Activated CD8-positive, alpha-beta memory T cell treated with anti-CD3 and anti-CD28 coated beads for 1 hour (primary cell): Measurements from ENCODE around the gene FUCA1.
"Not testable (repeated sequence)": the region's sequence is repeated elsewhere in the genome, so short reads cannot be mapped to it uniquely, and the experiment has no call there.

ENCODE experiments used
- DNase-seq, 2 donors: peaks; one replicate each; pipeline ENCODE4 v3.0.0-alpha.2; 2020; ENCODE audit warnings: low read depth in 1 of 2; ENCODE audit errors: extremely low read depth in 1 of 2

FUCA1 gene

DNA sequence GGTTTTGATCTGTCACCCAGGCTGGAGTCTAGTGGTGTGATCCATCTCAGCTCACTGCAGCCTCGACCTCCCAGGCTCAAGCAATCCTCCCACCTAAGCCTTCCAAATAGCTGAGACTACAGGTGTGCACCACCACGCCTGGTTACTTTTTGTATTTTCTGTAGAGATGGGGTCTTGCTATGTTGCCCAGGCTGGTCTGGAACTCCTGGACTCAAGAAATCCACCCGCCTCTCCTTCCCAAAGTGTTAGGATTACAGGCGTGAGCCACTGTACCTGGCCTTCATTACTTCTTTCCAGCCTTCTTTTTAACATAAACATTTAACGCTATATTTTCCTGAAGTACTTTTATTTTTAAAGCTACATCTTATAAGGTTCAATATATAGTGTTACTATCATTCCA, 24.4 kb downstream of the FUCA1 start:
- no peak for DNase-seq

DNA sequence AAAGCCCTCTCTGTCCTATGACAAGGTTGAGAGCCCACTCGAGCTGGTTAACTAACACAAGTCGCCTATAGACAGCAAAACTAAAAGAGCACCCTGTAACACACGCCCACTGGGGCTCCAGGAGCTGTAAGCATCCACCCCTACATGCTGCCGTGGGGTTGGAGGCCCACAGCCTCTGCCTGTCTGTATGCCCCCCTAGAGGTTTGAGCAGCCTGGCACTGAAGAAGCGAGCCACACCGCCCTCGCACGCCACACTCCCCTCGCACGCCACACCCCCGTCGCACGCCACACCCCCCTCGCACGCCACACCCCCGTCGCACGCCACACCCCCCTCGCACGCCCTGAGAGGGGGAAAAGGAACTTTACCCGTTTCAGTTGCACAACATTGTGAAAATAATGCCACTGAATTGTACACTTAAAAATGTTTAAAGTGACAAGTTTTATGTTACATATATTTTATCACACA, 29.7 kb downstream of the FUCA1 start:
- DNase-seq, result peak; percentile 44 to 67

DNA sequence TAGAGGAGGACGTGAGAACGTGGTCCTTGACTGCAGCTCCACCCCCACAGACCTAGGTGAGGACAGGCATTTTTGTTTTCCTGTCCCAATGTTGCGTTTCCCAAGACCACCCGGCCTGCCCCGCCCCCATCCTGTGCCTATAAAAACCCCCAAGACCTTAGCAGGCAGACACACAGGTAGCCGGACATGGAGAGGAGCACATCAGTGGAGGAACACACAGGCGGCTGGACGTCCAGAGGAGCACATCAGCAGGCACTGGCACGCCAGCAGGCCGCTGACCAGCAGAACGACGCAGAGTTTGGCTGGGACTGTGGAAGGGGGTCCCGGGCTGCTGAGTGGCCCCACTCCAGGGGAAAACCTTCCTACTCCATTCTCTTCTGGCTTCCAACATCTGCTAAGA, 30.2 kb downstream of the FUCA1 start:
- no peak for DNase-seq

DNA sequence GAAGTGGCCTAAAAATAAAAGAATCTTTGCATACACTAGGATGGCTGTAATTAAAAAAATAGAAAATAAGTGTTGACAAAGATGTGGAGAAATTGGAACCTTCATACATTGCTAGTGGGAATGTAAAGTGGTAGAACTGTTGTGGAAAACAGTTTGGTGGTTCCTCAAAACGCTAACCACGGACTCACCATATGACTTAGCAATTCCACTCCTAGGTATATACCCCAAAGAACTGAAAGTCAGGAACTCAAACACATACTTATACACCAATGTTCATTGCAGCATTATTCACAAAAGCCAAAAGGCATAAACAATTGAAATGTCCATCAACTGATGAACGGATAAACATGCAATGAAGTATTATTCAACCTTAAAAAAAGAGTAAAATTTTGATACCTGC, 32.1 kb downstream of the FUCA1 start:
- DNase-seq, result no peak

DNA sequence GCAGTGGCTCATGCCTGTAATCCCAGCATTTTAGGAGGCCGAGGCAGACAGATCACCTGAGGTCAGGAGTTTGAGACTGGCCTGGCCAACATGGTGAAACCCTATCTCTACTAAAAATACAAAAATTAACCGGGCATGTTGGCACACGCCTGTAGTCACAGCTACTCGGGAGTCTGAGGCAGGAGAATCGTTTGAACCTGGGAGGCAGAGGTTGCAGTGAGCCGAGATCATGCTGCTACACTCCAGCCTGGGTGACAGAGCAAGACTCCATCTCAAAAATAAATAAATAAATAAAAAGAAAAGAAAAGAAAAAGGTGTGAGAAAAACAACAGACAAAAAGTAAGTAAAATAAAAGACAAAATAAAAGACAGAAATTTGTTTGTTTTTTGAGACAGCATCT, 33.9 kb downstream of the FUCA1 start:
- DNase-seq, result not testable (repeated sequence)

DNA sequence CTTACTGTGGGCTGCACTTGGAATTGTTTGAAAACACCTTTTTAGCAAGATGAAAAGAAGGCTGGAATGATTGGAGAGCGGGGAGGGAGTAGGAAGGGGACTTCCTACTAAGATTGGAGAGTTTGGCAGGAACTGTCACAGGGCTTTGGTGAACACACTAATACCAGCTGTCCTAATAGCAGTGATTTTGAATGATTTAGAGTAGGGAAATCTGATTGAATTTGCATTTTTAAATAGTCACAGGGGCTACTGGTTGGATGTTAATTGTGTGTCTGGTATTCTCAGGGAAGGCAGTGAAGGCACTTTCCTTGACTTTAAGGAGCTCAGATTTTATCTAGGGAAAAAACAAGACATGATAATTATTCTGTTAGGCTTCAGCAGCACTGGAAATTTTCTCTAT, 40.4 kb downstream of the FUCA1 start:
- DNase-seq, result no peak

DNA sequence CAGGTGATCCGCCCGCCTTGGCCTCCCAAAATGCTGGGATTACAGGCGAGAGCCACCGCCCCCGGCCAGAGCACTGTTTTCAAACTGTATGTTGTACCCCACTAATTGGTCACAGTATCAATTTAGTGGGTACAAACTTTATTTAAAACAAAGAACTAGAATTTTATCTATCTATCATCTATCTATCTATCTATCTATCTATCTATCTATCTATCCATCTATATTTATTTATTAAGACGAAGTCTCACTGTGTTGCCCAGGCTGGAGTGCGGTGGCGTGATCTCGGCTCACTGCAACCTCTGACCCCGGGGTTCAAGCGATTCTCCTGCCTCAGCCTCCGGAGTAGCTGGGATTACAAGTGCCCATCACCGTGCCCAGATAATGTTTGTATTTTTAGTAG, 41.5 kb downstream of the FUCA1 start:
- not testable (repeated sequence) for DNase-seq

DNA sequence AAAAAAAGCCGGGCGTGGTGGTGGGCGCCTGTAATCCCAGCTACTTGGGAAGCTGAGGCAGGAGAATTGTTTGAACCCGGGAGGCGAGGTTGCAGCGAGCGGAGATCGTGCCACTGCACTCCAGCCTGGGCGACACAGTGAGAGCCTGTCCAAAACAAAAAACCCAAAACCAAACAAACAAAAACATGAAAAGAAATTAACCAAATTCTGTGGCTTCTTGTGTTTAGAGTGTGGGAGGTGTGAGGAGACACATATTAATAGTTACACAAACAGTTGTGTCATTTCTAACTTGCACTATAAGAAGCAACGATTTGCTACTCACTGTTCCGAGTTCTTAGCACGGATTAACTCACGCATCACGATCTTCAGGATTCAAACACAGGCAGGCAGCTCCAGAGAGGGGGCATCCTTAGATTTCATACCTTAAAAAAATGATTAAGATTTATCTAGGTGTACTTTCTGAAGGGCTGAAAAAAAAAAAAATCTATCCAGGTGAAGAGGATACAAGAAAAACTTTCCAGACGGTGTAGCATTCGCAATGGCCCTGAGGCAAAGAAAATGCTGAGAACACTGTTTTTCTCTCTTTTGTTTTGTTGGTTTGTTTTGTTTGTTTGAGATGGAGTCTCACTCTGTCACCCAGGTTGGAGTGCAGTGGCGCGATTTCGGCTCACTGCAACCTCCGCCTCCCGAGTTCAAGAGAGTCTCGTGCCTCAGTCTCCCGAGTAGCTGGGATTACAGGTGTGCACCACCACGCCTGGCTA, 42.1 kb downstream of the FUCA1 start:
- no peak for DNase-seq

DNA sequence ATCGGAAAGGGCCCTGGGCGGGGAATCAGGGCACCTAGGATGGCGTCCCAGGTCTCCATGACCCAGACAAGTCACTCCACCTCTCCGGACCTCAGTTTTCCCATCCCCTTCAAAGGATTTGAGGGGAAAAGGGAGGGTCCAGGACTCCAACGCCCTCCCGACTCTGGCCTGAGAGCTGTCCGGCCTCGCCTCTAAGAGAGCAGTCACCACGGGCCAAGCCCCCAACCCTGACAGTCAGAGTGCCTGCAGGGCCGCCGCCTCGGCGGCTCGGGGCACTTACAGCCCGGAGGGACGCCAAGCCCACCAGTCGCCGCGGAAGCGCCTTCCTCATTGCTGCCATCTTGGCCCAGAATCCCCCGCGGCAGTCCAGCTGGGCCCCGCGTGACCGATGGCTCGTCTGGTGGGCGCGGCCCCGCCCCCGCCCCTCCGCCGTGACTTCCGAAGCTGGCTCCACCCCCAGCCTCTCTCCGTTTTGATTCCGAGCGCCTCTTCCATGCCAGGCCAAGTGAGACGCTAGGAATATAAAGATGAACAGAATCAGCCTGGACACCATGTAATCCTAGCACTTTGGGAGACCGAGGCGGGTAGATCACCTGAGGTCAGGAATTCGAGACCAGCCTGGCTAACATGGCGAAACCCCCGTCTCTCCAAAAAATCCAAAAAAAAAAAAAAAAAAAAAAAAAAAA, 42.9 kb downstream of the FUCA1 start, which contains the start of gene HMGCL:
HMGCL (minus strand) TSS at position 354 of the 686 bp plus-strand sequence; CDS start at position 340, 14 bp downstream.
- peak; percentile 64 to 80 for DNase-seq

DNA sequence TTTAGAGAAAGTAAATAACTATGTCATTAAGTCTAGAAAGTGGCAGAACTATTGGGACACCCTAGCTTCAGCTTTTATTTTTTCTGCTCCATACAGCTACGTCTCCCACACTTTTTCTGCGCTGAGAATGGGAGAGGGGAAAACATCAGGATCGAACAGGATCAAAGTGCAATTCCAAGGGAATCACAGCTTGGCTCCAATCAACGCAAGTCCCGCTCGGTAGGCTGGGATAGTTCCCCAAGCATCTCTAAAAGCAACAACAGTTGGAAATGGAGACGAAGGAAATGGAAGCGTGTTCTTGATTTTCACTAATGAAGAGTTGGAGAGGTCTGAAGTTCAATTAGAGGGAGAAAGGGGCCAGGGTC, 43.4 kb downstream of the FUCA1 start:
- no peak for DNase-seq

DNA sequence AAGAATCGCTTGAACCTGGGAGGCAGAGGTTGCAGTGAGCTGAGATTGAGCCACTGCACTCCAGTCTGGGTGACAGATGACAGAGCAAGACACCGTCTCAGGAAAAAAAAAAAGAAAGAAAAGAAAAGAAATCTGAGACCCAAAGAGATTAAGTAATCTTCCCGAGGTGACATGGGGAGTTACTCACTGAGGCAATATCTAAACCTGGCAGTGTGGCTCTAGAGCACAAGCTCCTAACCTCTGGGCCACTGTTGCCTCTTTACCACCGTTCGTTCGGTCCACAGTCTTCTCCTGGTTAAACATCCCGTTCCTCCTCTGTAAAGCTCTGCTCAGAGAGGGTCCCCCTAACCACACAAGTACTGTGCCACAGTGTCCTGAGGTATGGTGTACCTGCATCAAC, 44.3 kb downstream of the FUCA1 start:
- DNase-seq, result no peak

DNA sequence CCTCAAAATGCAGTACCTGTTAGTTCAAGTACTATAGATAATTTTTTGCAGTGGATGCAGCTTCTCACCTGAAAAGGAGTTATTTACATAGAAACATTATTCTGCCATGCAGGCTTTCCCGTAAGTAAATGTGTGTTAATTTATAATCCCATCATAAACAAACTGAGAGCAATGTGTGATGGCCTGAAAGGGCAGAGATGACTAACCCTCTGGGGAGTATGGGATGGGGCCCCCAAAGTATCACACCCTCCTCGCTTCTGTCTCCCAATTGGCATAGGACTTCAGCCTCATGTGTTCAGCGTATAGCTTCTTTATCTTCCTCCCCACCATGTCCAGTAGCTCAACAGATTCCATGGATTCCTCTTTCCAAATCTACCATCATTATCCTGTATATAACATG, 50.5 kb downstream of the FUCA1 start:
- DNase-seq, result no peak

DNA sequence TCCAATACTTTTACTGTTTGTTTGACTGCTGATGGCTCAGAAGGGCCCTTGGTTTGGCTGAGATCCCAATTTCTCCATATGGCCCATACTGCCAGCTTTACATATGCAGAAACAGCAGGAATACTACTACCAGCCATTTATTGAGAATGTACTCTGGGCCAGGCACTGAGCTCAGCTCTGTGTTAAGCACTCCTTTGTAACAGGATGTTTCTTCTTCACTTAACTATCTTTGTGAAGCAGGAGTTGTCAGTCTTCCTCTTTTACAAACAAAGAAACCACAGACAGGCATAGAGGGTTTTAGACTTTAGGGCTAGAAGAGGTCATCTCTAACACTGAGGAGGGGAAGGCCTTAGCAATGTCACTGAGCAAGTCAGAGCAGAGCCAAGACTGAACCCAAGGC, 51.2 kb downstream of the FUCA1 start:
- no peak for DNase-seq

DNA sequence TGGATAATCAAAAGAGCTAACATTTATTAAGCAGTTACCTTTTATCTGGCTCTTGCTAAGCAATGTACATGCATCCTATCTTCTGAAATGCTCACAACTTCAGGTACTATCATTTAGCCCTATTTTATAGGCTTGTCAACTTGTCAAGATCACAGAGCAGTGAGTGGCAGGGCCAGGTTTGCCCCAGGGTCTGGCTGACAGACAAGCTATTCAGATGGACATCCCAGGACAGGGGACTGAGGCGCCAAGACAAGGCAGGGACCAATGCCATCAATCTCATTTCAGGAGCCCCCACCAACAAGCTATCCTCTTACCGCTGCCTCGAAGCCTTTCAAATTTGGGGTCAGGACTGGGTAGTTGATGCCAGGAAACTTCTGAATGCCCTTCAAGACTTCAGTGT, 51.7 kb downstream of the FUCA1 start:
- no peak for DNase-seq

DNA sequence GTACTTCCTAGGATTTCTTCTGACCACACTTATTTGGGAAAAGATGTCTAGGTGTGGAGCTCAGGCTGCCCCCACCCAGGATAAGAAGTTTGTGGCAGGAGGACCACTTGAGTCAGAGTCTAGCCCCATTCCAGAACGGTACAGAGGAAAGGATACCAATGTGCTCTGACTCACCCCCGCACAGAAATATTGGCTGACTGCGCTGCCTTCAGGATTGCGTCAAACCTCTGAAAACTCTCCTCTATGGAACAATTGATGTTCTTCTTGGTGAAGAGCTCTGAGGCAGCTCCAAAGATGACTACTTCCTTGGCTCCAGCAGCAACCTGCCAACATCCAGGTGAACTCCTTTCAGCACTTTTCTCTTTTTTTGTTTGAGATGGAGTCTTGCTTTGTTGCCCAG, 54.1 kb downstream of the FUCA1 start:
- no peak for DNase-seq

DNA sequence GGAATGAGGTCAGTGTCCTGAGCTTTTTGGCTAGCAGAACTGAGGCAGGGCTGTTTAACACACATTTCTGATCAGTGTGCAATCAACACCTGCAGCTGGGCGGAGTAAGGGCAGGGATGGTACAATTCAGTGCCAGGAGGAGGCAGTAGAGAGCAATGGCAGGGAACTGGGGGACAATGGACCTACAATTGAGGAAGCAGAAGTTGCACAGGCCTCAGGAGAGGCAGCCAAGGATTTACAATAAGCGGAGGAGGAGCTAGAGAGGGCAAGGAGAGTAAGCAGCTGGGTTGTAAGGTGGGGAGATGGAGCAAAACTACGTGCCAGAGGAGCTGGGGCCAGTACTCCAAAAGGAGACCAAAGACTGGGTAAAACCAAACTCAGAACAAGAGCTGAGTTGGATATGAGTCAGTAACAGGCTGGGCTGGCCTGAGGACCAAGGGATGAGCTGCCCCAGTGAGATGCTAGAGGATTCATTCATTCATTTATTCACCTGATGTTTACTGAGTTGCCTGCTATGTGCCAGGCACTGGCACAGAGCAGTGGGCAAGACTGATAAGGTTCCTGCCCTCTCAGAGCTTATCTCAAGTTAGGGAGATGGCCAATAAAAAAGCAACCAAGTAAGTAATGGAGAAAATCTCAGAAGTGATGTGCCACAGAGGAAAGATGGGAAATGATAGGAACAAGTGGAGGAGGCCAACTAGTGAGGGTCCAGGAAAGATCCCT, 57.1 kb downstream of the FUCA1 start:
- DNase-seq, result no peak

DNA sequence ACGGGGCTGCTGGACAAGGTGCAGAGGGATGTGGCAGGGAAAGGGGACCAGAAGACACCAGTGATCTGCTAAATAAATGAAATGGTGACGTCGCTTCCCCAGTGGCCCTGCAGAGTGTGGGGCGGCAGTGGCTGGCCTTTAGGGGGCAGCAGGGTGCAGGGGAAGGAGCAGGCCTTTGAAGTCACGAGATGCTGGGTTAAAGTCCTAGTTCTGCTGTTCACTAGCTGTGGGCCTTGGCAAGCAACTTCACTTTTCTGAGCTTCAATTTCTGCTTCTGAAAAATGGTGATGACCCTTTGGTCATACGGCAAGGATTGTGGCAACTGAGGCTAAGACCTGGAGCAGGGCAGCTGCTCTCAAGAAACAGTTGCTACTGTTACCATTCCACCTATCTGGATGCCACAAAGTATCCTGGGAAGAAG, 58.3 kb downstream of the FUCA1 start:
- DNase-seq, result peak; percentile 60 to 68

DNA sequence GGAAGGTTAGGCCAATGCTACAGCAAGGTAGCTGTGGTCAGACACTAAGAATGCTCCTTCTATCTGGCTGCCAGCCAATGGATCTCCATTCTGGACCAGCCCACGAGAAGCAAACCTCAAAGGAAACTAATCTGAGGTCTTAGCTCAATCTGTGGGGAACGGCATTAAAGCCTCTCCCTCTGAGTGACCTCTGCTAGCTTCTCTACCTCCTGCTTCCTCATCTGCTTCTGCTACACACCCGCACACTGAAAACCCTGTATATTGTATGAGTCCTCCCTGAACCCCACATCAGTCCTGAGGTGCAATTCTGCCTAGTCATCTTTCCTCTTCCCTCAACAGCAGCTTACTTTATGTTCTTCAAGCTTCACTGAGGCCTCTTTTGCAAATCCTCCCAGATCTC, 60.6 kb downstream of the FUCA1 start:
- DNase-seq, result no peak

DNA sequence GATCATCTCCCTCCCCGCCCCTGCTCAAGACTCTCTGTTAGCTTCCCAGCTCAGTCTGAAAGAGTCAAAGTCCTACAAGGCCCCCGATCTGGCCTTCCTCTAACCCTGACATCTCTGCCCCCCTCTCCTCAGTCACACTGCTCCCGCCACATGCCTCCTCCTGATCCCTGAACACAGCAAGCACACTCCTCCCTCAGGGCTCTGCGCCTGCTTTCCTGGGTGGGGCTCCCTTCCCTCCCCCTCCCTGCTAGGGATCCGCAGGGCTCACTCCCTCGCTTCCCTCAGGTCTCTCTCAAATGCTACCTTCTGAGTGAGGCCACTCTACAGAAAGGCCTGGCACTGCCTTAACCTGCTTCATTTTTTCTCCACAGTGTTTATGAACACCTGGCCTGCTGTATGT, 61.8 kb downstream of the FUCA1 start:
- DNase-seq, result no peak

DNA sequence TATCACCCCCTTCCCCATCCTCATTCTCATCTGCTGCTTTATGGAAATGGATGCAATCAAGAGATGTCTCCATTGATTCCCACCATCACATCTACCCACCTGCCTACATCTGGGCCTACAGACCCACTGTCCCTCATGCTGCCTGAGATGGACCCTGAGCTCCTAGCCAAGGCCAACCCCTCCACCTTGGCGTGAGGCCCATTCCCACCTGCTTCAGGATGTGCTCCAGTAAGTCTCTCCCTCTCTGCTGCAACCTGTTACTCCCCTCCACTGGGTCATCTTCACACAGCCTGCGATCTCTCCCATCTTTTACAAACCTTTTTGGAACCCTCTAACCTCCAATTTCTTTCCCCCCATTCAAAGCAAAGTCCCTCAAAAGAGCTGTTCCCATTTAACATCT, 63.1 kb downstream of the FUCA1 start:
- no peak for DNase-seq

DNA sequence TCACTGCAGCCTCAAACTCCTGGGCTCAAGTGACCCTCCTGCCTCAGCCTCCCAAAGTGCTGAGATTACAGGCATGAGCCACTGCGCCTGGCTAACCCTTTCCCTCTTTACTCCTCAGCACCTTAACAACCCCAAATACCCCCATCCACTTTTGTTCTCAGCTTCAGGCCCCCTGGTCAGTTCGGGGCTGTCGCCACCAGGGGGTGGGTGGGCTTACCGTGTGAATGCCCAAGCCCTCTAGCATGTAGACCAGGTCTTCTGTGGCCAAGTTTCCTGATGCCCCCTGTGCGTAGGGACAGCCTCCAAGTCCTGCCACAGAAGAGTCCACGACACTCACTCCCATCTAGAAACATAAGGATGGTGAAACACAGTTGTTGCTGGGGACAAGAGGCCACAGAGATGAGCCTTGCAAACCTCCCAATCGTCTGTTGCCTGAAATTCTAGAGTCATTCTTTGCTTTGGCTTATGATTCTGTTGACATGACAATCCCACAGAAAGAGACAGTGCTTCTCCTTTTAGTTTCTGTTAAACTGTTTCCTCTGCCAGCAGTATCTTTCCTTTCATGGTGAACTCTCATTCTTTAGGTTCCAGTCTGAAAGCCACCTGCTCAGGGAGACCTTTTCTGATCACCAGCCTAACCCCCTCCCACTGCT, 63.8 kb downstream of the FUCA1 start:
- DNase-seq, result no peak
